OCI-LY7 (cell line): ENCODE results near the gene EML6. TPM values are rescaled to one million over a fixed set of nuclear protein-coding genes. Genes with fewer than 3 reads are reported as not detected.

ENCODE experiments used
- BruUV-seq: library from RNA; stranded (reverse); fragments of 400-500 nt; replicated peaks from 2 replicates; lab custom pipeline; 2021; lab: Mats Ljungman, UMichigan
- CTCF ChIA-PET: fragments of 300-600 bp; sonication (Branson Sonifier 250); formaldehyde crosslinking; loops from one replicate; lab custom pipeline; 2022; ENCODE audit warnings: antibody characterized with exemption; ENCODE audit not compliant: unreplicated experiment; lab: Charles Lee
- POLR2A ChIA-PET: fragments of 300-600 bp; sonication (Branson Sonifier 250); formaldehyde crosslinking; loops from one replicate; lab custom pipeline; 2022; ENCODE audit warnings: antibody characterized with exemption; lab: Charles Lee
- DNase-seq: peaks from one replicate; pipeline ENCODE4 v3.0.0-alpha.2; 2015; ENCODE audit warnings: low spot score
- H2AFZ ChIP-seq: fragments of 200-600 bp; sonication (generic), shearing (Covaris generic); 2 replicates; pipeline ENCODE4 v1.6.1; 2014; ENCODE audit warnings: mild to moderate bottlenecking, antibody characterized with exemption, low read length, moderate library complexity
- H3K27ac ChIP-seq: fragments of 200-600 bp; sonication (generic); 2 replicates; pipeline ENCODE4 v1.5.1; 2014; ENCODE audit warnings: mixed run types, low read depth, mild to moderate bottlenecking, moderate library complexity, low read length, inconsistent platforms; ENCODE audit not compliant: poor library complexity, severe bottlenecking
- H3K36me3 ChIP-seq: fragments of 200-600 bp; sonication (generic); 2 replicates; pipeline ENCODE4 v1.6.1; 2014; ENCODE audit warnings: mild to moderate bottlenecking, antibody characterized with exemption, low read length, moderate library complexity, mixed read lengths; ENCODE audit not compliant: insufficient read depth
- H3K4me1 ChIP-seq: fragments of 200-600 bp; sonication (generic); 2 replicates; pipeline ENCODE4 v1.5.1; 2014; ENCODE audit warnings: mild to moderate bottlenecking, low read length; ENCODE audit not compliant: insufficient read depth, poor library complexity, severe bottlenecking
- H3K4me2 ChIP-seq: fragments of 200-600 bp; sonication (generic); 2 replicates; pipeline ENCODE4 v1.6.1; 2014; ENCODE audit warnings: mild to moderate bottlenecking, low read length
- H3K4me3 ChIP-seq: fragments of 200-600 bp; sonication (generic); 2 replicates; pipeline ENCODE4 v1.5.1; 2014; ENCODE audit warnings: mild to moderate bottlenecking, low read depth, low read length; ENCODE audit not compliant: poor library complexity, severe bottlenecking
- H3K79me2 ChIP-seq: fragments of 200-600 bp; sonication (generic); 2 replicates; pipeline ENCODE4 v1.6.1; 2016; ENCODE audit warnings: low read depth, mild to moderate bottlenecking, low read length, moderate library complexity, mixed read lengths; ENCODE audit not compliant: insufficient read depth
- H3K9me2 ChIP-seq: fragments of 200-600 bp; sonication (generic); 2 replicates; pipeline ENCODE4 v1.6.1; 2016; ENCODE audit warnings: mild to moderate bottlenecking, low read length, mixed read lengths; ENCODE audit not compliant: insufficient read depth
- H3K9me3 ChIP-seq: fragments of 200-600 bp; sonication (generic); 2 replicates; pipeline ENCODE4 v1.6.1; 2014; ENCODE audit warnings: mild to moderate bottlenecking, mixed run types, low read length, mixed read lengths
- H4K20me1 ChIP-seq: fragments of 200-600 bp; sonication (generic); 2 replicates; pipeline ENCODE4 v1.6.1; 2014; ENCODE audit warnings: mild to moderate bottlenecking, antibody characterized with exemption, low read length, moderate library complexity, mixed read lengths; ENCODE audit not compliant: insufficient read depth
- CTCF ChIP-seq: fragments of 200-600 bp; sonication (generic); conservative IDR thresholded peaks from 2 replicates; pipeline ENCODE4 v1.5.1; 2014; ENCODE audit warnings: mild to moderate bottlenecking, antibody characterized with exemption, low read length, moderate library complexity, mixed read lengths
- EZH2phosphoT487 ChIP-seq: fragments of 200-600 bp; sonication (generic); IDR thresholded peaks from 2 replicates; pipeline ENCODE4 v1.6.1; 2018; ENCODE audit warnings: low read depth, borderline replicate concordance, mild to moderate bottlenecking, mixed run types, antibody characterized with exemption, low read length, moderate library complexity, mixed read lengths
- intact Hi-C: fragments of 100-400 bp; cut with micrococcal nuclease; formaldehyde crosslinking; loops from one replicate; pipeline ENCODE4 v1.10.0; 2022; ENCODE audit not compliant: unreplicated experiment
- total RNA-seq, 2 experiments: library from RNA; depleted of rRNA in 1 of 2; stranded (reverse); fragments of >200 nt in 1 of 2; shearing (Covaris generic) in 1 of 2; gene quantifications; 2 replicates each; pipeline ENCODE4 v1.2.3, GENCODE V29; 2014 to 2022

EML6 gene
- total RNA-seq, 2 experiments from 2014 or later, result 310 to 367 TPM

- no TSS peak for BruUV-seq
- Histone ChIP-seq H3K79me2 (no peaks in the 10 kb centered on the region), H3K4me3 (no peak overlapping the region), H3K36me3 (peaks cover 99% of the 10 kb centered on the region), H2AFZ (no peak overlapping the region), H4K20me1 (no peaks in the 10 kb centered on the region), H3K9me2 (no peaks in the 10 kb centered on the region), H3K4me1 (no peaks in the 10 kb centered on the region), H3K4me2 (no peak overlapping the region), H3K9me3 (peaks cover 6% of the 10 kb centered on the region; the same call in 1 of the 2 replicates), H3K27ac (no peak overlapping the region)
- intact Hi-C loops, result no loop called here
- CTCF ChIA-PET, result no interaction called here
- TF ChIP-seq CTCF, result no peak
- no peak for TF ChIP-seq EZH2phosphoT487
- DNase-seq, result no peak
- POLR2A ChIA-PET, result interaction anchor here (0.6 to 0.7 kb wide), 3 partner anchors 21 to 286 kb away, joined by 3 to 4 read pairs (median 3); no protein-coding TSS in a partner anchor
Observed at GRCh38 chr2:54936766-54937165, 213.3 kb downstream of the EML6 start.

- Histone ChIP-seq H3K9me3 (peaks cover 6% of the 10 kb centered on the region; the same call in 1 of the 2 replicates), H3K27ac (no peak overlapping the region), H3K4me1 (no peaks in the 10 kb centered on the region), H4K20me1 (no peaks in the 10 kb centered on the region), H3K79me2 (no peaks in the 10 kb centered on the region), H2AFZ (no peak overlapping the region), H3K4me2 (no peak overlapping the region), H3K36me3 (peaks cover 97% of the 10 kb centered on the region), H3K4me3 (no peak overlapping the region), H3K9me2 (no peaks in the 10 kb centered on the region)
- POLR2A ChIA-PET, result no interaction called here
- no peak for DNase-seq
- CTCF ChIA-PET, result no interaction called here
- intact Hi-C loops, result no loop called here
- BruUV-seq, result no TSS peak
- TF ChIP-seq CTCF, result no peak
- TF ChIP-seq EZH2phosphoT487, result no peak
Observed at GRCh38 chr2:54939446-54940118, 216.1 kb downstream of the EML6 start.

GRCh38 chr2:54940723-54941122 lies 217.3 kb downstream of the EML6 start:
- TF ChIP-seq EZH2phosphoT487 (no peak), CTCF (no peak)
- no peak overlapping the region for H3K4me3 ChIP-seq
- no peak overlapping the region for H2AFZ ChIP-seq
- intact Hi-C loops, result no loop called here
- no peaks in the 10 kb centered on the region for H3K79me2 ChIP-seq
- BruUV-seq, result no TSS peak
- no peak overlapping the region for H3K4me2 ChIP-seq
- no peaks in the 10 kb centered on the region for H4K20me1 ChIP-seq
- H3K36me3 ChIP-seq, result peaks cover 94% of the 10 kb centered on the region
- POLR2A ChIA-PET, result no interaction called here
- peaks cover 6% of the 10 kb centered on the region; the same call in 1 of the 2 replicates for H3K9me3 ChIP-seq
- H3K9me2 ChIP-seq, result no peaks in the 10 kb centered on the region
- no peaks in the 10 kb centered on the region for H3K4me1 ChIP-seq
- CTCF ChIA-PET, result no interaction called here
- no peak overlapping the region for H3K27ac ChIP-seq
- DNase-seq, result no peak
